Stimulated activated naive CD8-positive, alpha-beta T cell treated with anti-CD3 and anti-CD28 coated beads, Interleukin-15, amount 100 ng/mL, for 72 hours (primary cell): ENCODE measurements around the gene SRSF6.
A peak's percentile ranks its signal among the peaks of the same experiment; 100 is the strongest.
"Not testable (repeated sequence)": the region's sequence is repeated elsewhere in the genome, so short reads cannot be mapped to it uniquely, and the experiment has no call there.

ENCODE experiments used
- ATAC-seq: fragments of 150-1000 bp; cut with Tn5 transposase; 2 replicates; pipeline ENCODE4 v1.10.0; 2021; ENCODE audit warnings: mild to moderate bottlenecking, moderate library complexity
- DNase-seq, 2 donors: peaks; one replicate each; pipeline ENCODE4 v3.0.0; 2021 to 2022
- H3K27ac Mint-ChIP-seq, 2 donors: one replicate each; pipeline ENCODE4 v1.8.0; 2022; ENCODE audit warnings: mild to moderate bottlenecking in 2 of 2, mixed read lengths in 2 of 2, moderate library complexity in 2 of 2
- H3K27me3 Mint-ChIP-seq: one replicate; pipeline ENCODE4 v1.8.0; 2022; ENCODE audit warnings: mixed read lengths
- H3K4me1 Mint-ChIP-seq: one replicate; pipeline ENCODE4 v1.8.0; 2022; ENCODE audit warnings: mild to moderate bottlenecking, mixed read lengths
- H3K4me3 Mint-ChIP-seq, 2 donors: one replicate each; pipeline ENCODE4 v1.8.0; 2022; ENCODE audit warnings: mild to moderate bottlenecking in 2 of 2, mixed read lengths in 2 of 2, moderate library complexity in 1 of 2
- H3K9me3 Mint-ChIP-seq, 2 donors: one replicate each; pipeline ENCODE4 v1.8.0; 2022; ENCODE audit warnings: mixed read lengths in 2 of 2

SRSF6 gene

GRCh38 chr20:43460830-43461200 is 3.1 kb downstream of the SRSF6 start:
- no peak for ATAC-seq
- Mint-ChIP-seq H3K9me3 (no peaks in the 10 kb centered on the region), H3K27ac (peak overlapping the region in 1 of 2 donors; percentile 83), H3K27me3 (no peaks in the 10 kb centered on the region), H3K4me1 (peaks cover 46% of the 10 kb centered on the region), H3K4me3 (peak overlapping the region; percentile 29 to 57)
- no peak for DNase-seq

- Mint-ChIP-seq H3K9me3 (no peaks in the 10 kb centered on the region), H3K27ac (peak overlapping the region in 1 of 2 donors; percentile 59)
- no peak for ATAC-seq
These were observed 4.4 kb downstream of the SRSF6 start for GRCh38 chr20:43461894-43462659.

DNA sequence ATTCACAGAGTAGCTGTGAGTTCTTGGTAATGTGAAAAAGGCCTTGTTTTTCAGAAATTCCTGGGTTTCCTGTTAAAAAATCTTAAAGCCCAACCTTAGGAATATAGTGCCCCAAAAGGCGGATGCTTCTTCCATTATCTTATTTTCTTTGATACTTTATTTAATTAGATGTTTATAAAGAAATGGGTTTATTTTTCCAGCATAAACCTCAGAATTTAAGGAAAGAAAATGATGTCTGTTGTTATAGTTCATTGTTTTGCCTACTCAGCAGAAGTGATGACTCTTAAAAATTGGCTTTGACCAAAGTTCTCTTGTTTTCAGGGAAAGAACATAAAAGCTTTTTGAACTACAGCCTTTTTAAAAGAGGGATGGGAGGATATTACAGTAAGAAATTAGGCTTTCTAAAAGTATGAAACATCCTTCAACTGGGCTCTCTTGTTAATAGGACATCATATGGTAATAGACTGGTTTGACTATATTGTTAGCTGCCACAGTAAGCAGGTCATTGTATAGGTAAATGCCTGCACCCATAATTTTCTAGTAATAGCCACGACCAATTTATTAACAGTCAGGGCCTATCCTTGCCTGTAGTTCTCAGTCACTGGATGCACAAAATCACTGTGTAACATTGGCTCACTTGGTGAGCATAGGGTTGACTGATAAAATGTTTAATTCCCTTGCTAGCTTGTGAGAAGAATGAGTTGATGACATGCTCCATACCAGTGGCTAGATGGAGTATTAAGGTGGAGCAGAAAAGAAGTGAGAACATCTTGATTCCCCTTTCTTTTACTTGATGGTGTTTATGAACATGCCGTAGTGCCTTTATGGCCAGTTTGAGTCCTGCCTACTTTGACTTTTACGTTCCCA is 5.2 kb downstream of the SRSF6 start:
- ATAC-seq: no peak
- no peak for DNase-seq
- Mint-ChIP-seq H3K4me1 (peaks cover 38% of the 10 kb centered on the region), H3K27ac (peak overlapping the region in 1 of 2 donors; percentile 36), H3K9me3 (no peaks in the 10 kb centered on the region), H3K4me3 (no peak overlapping the region), H3K27me3 (no peaks in the 10 kb centered on the region)

More at GRCh38 chr20:43461894-43462659, 4.4 kb downstream of the SRSF6 start:
- DNase-seq: no peak
- no peaks in the 10 kb centered on the region for H3K27me3 Mint-ChIP-seq
- peaks cover 38% of the 10 kb centered on the region for H3K4me1 Mint-ChIP-seq
- H3K4me3 Mint-ChIP-seq: no peak overlapping the region

DNA sequence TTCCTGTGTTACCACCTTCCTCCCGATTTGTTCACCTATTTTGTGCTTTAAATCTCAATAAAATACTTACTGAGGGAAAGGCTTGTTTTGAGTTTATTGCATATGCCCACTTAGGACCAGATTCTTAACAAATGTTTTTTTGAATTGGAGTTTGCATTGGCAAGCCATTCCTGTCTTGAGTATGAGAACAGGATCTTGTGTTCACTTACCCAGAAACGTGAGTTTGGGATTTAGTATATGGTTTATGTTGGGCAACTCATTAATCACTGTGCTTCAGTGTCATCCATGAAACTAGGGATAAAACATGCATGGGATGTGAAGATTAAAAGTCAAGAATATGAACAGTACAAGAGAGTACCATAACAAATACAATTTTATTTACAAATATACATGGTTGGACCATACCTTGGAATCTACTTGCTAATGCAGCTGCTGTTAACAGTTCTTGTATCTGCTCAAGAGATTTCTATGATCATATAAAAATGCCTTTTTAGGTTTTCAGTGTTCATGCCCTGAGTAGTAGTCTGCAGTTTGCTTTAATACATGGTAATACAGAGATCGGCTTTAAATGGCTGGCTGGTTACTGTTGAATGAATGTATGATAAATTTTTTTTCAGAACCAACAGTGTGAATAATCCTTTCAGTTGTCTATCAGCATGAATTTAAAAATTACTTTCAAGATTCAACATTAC is 6.0 kb downstream of the SRSF6 start:
- Mint-ChIP-seq H3K4me3 (no peak overlapping the region), H3K9me3 (no peaks in the 10 kb centered on the region), H3K27ac (peak overlapping the region in 1 of 2 donors; percentile 36), H3K27me3 (no peaks in the 10 kb centered on the region), H3K4me1 (peaks cover 38% of the 10 kb centered on the region)
- ATAC-seq: no peak
- no peak for DNase-seq

DNA sequence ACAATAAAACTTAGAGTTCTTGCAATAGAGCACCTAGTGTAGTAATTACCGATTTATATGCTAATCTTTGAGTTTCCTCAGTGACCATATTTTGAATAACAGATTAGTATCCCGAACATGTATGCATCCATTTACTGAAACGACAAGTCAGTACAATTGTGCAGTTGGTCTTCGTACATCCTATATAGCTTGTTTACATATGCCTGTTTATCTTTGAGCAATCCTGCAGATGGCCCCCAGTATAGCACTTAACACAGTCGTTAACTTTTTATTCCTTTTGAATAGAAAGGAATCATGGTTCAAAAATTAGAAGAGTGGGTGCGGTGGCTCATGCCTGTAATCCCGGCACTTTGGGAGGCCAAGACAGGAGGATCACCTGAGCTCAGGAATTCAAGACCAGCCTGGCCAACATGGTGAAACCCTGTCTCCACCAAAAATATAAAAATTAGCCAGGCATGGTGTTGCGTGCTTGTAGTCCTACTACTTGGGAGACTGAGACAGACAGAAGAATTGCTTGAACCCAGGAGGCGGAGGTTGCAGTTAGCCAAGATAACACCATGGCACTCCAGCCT is 6.6 kb downstream of the SRSF6 start:
- DNase-seq (no peak), ATAC-seq (no peak)
- Mint-ChIP-seq H3K4me3 (no peak overlapping the region), H3K9me3 (no peaks in the 10 kb centered on the region), H3K4me1 (peaks cover 33% of the 10 kb centered on the region), H3K27ac (peak overlapping the region in 1 of 2 donors; percentile 78), H3K27me3 (no peaks in the 10 kb centered on the region)

- Mint-ChIP-seq H3K27ac (peak overlapping the region; percentile 61 to 81), H3K9me3 (no peaks in the 10 kb centered on the region), H3K27me3 (no peaks in the 10 kb centered on the region), H3K4me1 (peaks cover 20% of the 10 kb centered on the region), H3K4me3 (no peak overlapping the region)
- DNase-seq: no peak
- ATAC-seq: no peak
These were observed 7.9 kb downstream of the SRSF6 start for GRCh38 chr20:43465625-43465943.

DNA sequence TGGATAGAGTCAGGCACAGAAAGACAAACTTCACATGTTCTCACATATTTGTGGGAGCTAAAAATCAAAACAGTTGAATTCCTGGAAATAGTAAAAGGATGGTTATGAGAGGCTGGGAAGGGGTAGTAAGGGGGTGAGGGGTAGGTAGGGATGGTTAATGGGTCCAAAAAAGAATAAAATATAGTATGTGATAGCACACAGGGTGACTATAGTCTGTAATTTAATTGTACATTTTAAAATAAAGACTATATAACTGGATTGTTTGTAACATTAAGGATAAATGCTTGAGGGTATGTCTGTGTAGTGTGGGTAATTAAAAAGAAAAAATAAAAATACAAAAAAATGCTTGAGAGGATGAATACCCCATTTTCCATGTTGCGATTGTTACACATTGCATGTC is 9.9 kb downstream of the SRSF6 start:
- Mint-ChIP-seq H3K4me1 (peaks cover 12% of the 10 kb centered on the region), H3K27me3 (no peaks in the 10 kb centered on the region), H3K4me3 (no peak overlapping the region), H3K27ac (peak overlapping the region in 1 of 2 donors; percentile 2), H3K9me3 (no peaks in the 10 kb centered on the region)
- no peak for ATAC-seq
- DNase-seq: no peak

- Mint-ChIP-seq H3K27me3 (no peaks in the 10 kb centered on the region), H3K4me1 (peaks cover 6% of the 10 kb centered on the region), H3K4me3 (no peak overlapping the region), H3K9me3 (no peaks in the 10 kb centered on the region), H3K27ac (peak overlapping the region in 1 of 2 donors; percentile 62)
- no peak for DNase-seq
- no peak for ATAC-seq
These were observed 15.1 kb downstream of the SRSF6 start for GRCh38 chr20:43472671-43473380.

DNA sequence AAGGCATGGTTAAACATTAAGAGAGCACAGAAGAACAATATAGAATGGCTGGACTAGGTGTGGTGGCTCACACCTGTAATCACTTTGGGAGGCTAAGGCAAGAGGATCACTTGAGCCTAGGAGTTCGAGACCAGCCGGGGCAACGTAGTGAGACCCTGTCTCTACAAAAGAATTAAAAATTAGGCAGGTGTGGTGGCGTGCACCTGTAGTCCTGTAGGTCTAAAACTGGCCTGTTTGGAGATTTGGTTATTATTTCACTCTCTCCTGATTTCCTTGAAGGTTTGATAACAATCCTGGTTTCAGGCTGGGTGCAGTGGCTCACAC is 15.6 kb downstream of the SRSF6 start:
- Mint-ChIP-seq H3K4me1 (peaks cover 6% of the 10 kb centered on the region), H3K27me3 (no peaks in the 10 kb centered on the region), H3K27ac (peak overlapping the region in 1 of 2 donors; percentile 62), H3K4me3 (no peak overlapping the region), H3K9me3 (no peaks in the 10 kb centered on the region)
- no peak for ATAC-seq
- no peak for DNase-seq

DNA sequence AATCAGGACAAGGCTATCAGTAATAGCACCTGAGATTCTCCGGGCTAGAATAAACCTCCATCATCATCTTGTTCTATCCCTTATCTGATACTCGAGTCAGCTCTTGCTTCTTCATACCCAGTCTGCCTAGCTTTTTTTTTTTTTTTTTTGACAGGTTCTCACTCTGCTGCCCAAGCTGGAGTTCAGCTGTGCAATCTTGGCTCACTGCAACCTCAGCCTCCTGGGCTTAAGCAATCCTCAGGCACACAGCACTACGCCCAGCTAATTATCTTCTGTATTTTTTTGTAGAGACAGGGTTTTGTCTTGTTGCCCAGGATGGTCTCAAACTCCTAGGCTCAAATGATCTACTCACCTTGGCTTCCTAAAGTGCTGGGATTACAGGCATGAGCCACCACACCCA is 19.5 kb downstream of the SRSF6 start:
- H3K27ac Mint-ChIP-seq: no peak overlapping the region
- H3K27me3 Mint-ChIP-seq: no peaks in the 10 kb centered on the region
- H3K9me3 Mint-ChIP-seq: no peaks in the 10 kb centered on the region
- ATAC-seq: no peak
- no peak overlapping the region for H3K4me3 Mint-ChIP-seq
- DNase-seq: no peak
- peaks cover under 1% of the 10 kb centered on the region for H3K4me1 Mint-ChIP-seq

- Mint-ChIP-seq H3K9me3 (no peaks in the 10 kb centered on the region), H3K27ac (no peak overlapping the region), H3K4me3 (no peak overlapping the region), H3K27me3 (no peaks in the 10 kb centered on the region), H3K4me1 (no peaks in the 10 kb centered on the region)
- DNase-seq: no peak
- ATAC-seq: no peak
These were observed 19.9 kb downstream of the SRSF6 start for GRCh38 chr20:43477619-43478018.

DNA sequence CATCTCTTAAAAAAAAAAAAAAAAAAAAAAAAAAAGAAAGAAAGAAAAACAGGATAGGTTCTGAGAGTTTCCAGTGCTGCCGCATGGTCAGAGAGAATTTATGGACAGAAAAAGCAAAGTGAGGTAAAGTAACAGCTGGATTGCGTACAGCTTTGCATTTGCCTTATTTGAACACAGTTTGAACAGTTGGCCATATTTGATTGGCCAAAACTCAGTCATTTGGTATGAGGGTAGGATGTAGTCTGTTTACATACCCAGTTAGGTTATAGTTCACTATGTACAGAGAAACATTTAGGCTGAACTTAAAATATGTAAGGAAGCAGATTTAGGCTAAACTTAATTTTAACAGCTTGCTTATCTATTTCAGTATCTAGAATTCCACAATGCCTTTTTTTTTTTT is 32.3 kb downstream of the SRSF6 start:
- Mint-ChIP-seq H3K9me3 (peaks cover 0 to 17% of the 10 kb centered on the region in 2 donors), H3K27ac (no peak overlapping the region), H3K4me3 (no peak overlapping the region), H3K4me1 (peaks cover 5% of the 10 kb centered on the region), H3K27me3 (peaks cover 7% of the 10 kb centered on the region)
- no peak for ATAC-seq
- no peak for DNase-seq

DNA sequence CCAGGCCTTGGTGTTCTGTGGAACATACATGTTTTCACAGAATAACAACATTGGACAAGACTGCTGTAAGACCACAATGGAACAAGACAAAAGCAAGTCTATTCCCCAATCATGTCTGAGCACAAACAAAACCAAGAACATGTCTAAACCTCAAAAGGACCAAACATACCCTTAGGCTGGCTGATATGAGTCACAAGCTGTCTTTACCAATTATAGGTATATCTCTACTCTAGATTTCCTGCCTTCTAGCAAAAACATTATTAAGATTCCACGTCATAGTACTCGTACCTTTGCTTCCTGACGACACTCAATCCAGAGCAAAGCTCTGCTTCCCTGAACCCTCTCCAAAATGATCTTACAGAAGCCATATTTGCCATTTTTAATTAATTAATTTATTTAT is 34.4 kb downstream of the SRSF6 start:
- peaks cover 5% of the 10 kb centered on the region for H3K4me1 Mint-ChIP-seq
- ATAC-seq: peak; percentile 94
- H3K27me3 Mint-ChIP-seq: peaks cover 7% of the 10 kb centered on the region
- peak overlapping the region in 1 of 2 donors; percentile 43 for H3K27ac Mint-ChIP-seq
- H3K4me3 Mint-ChIP-seq: no peak overlapping the region
- DNase-seq: no peak
- H3K9me3 Mint-ChIP-seq: peaks cover 0 to 12% of the 10 kb centered on the region in 2 donors

DNA sequence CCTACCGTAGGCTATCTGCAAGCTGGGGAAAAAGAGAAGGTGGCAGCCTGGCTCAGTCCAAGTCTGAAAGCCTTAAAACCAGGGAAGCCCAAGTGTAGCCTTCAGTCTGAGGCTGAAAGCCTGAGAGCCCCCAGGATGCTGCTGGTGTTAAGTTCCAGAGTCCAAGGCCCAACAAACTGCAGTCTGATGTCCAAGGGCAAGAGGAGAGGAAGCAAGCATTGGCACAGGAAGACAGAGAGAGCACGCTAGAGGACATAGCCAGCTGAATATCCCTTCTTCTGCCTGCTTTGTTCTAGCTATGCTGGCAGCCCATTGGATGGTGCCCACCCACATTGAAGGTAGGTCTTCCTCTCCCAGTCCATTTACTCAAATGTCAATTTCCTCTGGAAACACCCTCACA is 37.7 kb downstream of the SRSF6 start:
- H3K27ac Mint-ChIP-seq: no peak overlapping the region
- no peak overlapping the region for H3K4me3 Mint-ChIP-seq
- H3K27me3 Mint-ChIP-seq: peaks cover 7% of the 10 kb centered on the region
- H3K9me3 Mint-ChIP-seq: no peaks in the 10 kb centered on the region
- H3K4me1 Mint-ChIP-seq: peaks cover 5% of the 10 kb centered on the region
- ATAC-seq (no peak), DNase-seq (no peak)

DNA sequence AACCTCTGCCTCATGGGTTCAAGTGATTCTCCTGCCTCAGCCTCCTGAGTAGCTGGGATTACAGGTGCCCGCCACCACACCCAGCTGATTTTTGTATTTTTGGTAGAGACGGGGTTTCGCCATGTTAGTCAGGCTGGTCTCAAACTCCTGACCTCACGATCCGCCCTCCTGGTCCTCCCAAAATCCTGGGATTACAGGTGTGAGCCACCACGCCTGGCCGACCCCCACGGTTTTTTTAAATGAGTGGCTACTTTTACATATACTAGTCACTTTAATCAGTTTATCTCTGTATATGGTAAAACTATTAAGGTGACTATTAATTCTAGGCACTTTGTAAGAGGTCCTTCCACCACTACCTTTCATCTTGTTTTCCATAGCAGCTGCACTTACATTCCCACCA is 44.3 kb downstream of the SRSF6 start:
- H3K27ac Mint-ChIP-seq, H3K4me1 Mint-ChIP-seq, ATAC-seq, DNase-seq, H3K4me3 Mint-ChIP-seq, H3K9me3 Mint-ChIP-seq: not testable (repeated sequence)
- peaks cover 29% of the 10 kb centered on the region for H3K27me3 Mint-ChIP-seq
